Measurements from ENCODE around the gene GRK1.
"Not testable (repeated sequence)": the region's sequence is repeated elsewhere in the genome, so short reads cannot be mapped to it uniquely, and the experiment has no call there.

Gene GRK1

GRCh38 chr13:113743366-113744195, 76.6 kb downstream of the GRK1 start:
- DNase-seq (ENCODE audit: low read depth in 2 of 2): no peak

- no peak for DNase-seq (ENCODE audit: low read depth in 2 of 2)
Observed at GRCh38 chr13:113744197-113745000, 77.4 kb downstream of the GRK1 start.

- no peak for DNase-seq (ENCODE audit: low read depth in 2 of 2)
Observed at GRCh38 chr13:113745059-113745458, 78.0 kb downstream of the GRK1 start.

GRCh38 chr13:113745500-113746142, 78.6 kb downstream of the GRK1 start:
- not testable (repeated sequence) for DNase-seq (ENCODE audit: low read depth in 2 of 2)

- no peak for DNase-seq (ENCODE audit: low read depth in 2 of 2)
Observed at GRCh38 chr13:113746143-113746525, 79.1 kb downstream of the GRK1 start.

GRCh38 chr13:113746671-113747070, 79.7 kb downstream of the GRK1 start:
- no peak for DNase-seq (ENCODE audit: low read depth in 2 of 2)

- DNase-seq (ENCODE audit: low read depth in 2 of 2): no peak
Observed at GRCh38 chr13:113747291-113747833, 80.3 kb downstream of the GRK1 start.

- DNase-seq (ENCODE audit: low read depth in 2 of 2): no peak
Observed at GRCh38 chr13:113748101-113748861, 81.3 kb downstream of the GRK1 start.

- DNase-seq (ENCODE audit: low read depth in 2 of 2): no peak
Observed at GRCh38 chr13:113748862-113749451, 81.9 kb downstream of the GRK1 start.

GRCh38 chr13:113749507-113749906, 82.5 kb downstream of the GRK1 start:
- no peak for DNase-seq (ENCODE audit: low read depth in 2 of 2)

- DNase-seq (ENCODE audit: low read depth in 2 of 2): no peak
Observed at GRCh38 chr13:113749967-113750366, 82.9 kb downstream of the GRK1 start.

GRCh38 chr13:113750554-113751399, 83.8 kb downstream of the GRK1 start:
- DNase-seq (ENCODE audit: low read depth in 2 of 2): no peak

- no peak for DNase-seq (ENCODE audit: low read depth in 2 of 2)
Observed at GRCh38 chr13:113751491-113751890, 84.5 kb downstream of the GRK1 start.

GRCh38 chr13:113752211-113752986, 85.4 kb downstream of the GRK1 start:
- not testable (repeated sequence) for DNase-seq (ENCODE audit: low read depth in 2 of 2)

GRCh38 chr13:113753171-113753570, 86.2 kb downstream of the GRK1 start:
- no peak for DNase-seq (ENCODE audit: low read depth in 2 of 2)

GRCh38 chr13:113754242-113754641, 87.2 kb downstream of the GRK1 start:
- DNase-seq (ENCODE audit: low read depth in 2 of 2): no peak

GRCh38 chr13:113754691-113755090, 87.7 kb downstream of the GRK1 start:
- DNase-seq (ENCODE audit: low read depth in 2 of 2): no peak

GRCh38 chr13:113756441-113757097, 89.5 kb downstream of the GRK1 start:
- no peak for DNase-seq (ENCODE audit: low read depth in 2 of 2)

All from activated CD8-positive, alpha-beta memory T cell treated with anti-CD3 and anti-CD28 coated beads for 4 hours (primary cell).